ENCODE results near the gene PDAP1.

PDAP1 gene

GRCh38 chr7:99402854-99403253 is 5.5 kb downstream of the PDAP1 start:
- no peak for TF ChIP-seq CTCF (conservative IDR thresholded peaks at IDR 0.05)
- H3K27ac ChIP-seq = no peak overlapping the region

GRCh38 chr7:99399597-99399996 is 8.8 kb downstream of the PDAP1 start:
- no peak for TF ChIP-seq CTCF (conservative IDR thresholded peaks at IDR 0.05)

GRCh38 chr7:99398891-99399445 is 9.4 kb downstream of the PDAP1 start:
- TF ChIP-seq CTCF (conservative IDR thresholded peaks at IDR 0.05) = no peak
- H3K27ac ChIP-seq = no peak overlapping the region

More at GRCh38 chr7:99399597-99399996, 8.8 kb downstream of the PDAP1 start:
- H3K27ac ChIP-seq = no peak overlapping the region

- H3K27ac ChIP-seq = no peak overlapping the region
- no peak for TF ChIP-seq CTCF (conservative IDR thresholded peaks at IDR 0.05)
Measured at GRCh38 chr7:99397297-99397983, 11.0 kb downstream of the PDAP1 start.

GRCh38 chr7:99396418-99397296 is 11.7 kb downstream of the PDAP1 start:
- no peak for TF ChIP-seq CTCF (conservative IDR thresholded peaks at IDR 0.05)
- H3K27ac ChIP-seq = no peak overlapping the region

GRCh38 chr7:99395616-99396327 is 12.6 kb downstream of the PDAP1 start:
- TF ChIP-seq CTCF (conservative IDR thresholded peaks at IDR 0.05) = no peak
- H3K27ac ChIP-seq = peak overlapping the region; percentile 93; the same call in 1 of the 2 replicates

- peak overlapping the region; percentile 93 for H3K27ac ChIP-seq
- TF ChIP-seq CTCF (conservative IDR thresholded peaks at IDR 0.05) = no peak
Measured at GRCh38 chr7:99394188-99394502, 14.3 kb downstream of the PDAP1 start.
